NCI-H524 treated with DMSO at 0.1 percent for 48 hours (cell line): ENCODE results near the gene ABLIM1.

Source experiments
- DNase-seq: peaks from one replicate; lab custom pipeline; 2025; lab: John Stamatoyannopoulos, UW

Gene ABLIM1

DNA sequence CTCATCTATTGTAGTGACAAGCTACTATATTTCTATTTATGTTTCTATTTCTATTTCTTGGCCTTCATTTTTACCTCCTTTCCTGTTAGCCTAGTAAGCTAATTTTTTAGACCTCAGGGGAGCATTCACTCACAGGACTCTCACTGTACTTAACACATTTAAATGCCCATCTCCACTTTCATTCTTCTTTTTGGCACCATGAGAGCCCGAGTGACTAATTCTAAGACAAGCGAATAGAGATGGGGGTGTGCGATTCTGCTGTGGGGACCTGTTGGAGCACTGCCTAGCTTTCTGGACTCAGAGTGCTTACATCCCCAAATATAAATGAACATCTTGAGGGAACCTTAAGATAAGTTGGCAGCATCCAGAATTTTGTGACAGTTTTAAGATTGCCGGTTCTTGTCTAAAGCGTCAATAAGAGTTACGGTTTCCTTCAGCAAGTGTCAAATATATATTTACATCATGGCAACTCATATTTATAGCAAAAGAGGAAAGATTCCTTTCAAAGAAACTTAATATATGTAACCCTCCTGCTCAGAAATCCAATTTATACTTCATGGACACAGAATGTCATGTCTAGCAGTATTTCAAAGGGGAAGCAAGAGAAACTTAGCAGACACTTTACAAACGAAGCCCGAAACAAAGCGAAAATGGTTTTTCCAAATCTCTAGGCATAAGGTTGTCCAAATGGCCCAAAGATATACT lies 199.7 kb downstream of the ABLIM1 start:
- no peak for DNase-seq

DNA sequence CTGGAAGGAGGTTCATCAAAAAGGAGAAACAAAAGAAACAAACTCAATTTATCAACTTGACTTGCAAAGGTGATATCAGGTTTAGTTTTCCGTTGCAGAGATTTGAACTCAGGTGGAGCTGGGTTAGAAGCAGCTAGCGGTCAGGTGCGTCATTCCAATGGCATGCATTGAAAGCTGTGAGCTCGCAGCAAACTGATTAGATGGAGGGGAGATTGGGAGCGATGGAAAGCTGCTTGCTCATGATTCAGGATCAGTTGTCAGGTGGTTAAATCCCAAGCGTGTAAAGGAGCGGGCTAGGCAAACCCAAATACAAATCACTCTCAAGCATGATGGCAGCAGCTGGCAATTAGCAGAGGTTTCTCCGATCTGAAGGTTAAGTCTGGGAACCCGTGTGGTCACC lies 204.5 kb downstream of the ABLIM1 start:
- no peak for DNase-seq

DNA sequence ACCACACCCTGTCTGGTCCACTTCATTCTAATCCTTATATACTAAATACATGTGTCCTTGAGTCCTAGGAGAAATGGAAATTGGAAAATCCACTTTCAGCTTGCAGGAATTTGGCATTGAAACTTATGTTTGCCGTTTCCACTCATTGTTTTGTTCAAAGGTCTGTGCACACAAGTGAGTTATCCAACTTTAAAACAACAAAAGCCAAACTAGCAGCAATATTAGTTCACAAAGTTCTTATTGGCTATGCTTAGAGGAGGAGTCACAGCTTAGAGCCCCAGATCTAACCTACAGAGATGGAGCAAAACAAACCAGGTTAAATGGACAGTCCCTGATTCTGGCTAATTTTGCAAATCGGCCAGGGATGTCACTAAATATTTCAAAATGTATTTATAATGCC lies 209.2 kb downstream of the ABLIM1 start:
- DNase-seq: no peak

DNA sequence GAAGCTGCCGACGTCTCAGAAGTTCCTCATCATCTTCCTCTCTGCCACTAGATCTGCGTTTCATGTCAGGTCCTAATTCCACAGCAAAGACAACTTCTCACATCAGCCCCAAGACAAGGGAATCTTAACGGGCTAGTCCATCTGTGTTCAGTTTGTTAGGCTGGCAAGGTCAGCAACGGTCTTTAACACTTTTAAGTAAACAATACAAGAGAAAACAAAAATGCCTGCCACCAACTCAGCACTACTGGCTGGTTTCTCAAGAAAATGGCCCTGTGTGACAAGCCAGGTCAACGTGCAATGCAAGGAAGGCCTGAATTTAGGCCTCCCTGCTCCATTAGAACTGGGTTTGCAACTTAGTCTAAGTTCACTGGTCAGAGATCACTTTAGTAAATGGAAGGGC lies 212.7 kb downstream of the ABLIM1 start:
- no peak for DNase-seq

DNA sequence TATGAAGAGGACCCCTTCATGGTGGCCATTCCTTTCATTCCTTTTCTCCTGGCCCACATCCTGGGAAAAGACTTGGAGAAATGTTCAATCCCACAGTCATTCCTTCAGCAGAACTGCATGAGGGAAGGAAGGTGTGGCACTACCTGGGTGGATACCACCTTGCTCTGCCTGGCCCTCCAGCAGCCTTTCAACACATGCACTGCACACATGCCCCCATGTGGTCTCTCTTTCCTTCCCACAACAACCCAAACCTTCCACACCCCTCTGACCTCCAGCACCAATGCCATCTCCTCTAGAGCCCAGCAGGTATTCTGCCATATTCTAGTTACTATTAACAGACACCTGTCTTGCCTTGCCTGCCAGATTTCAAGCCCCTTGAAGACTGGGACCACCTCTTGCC lies 213.3 kb downstream of the ABLIM1 start:
- no peak for DNase-seq

DNA sequence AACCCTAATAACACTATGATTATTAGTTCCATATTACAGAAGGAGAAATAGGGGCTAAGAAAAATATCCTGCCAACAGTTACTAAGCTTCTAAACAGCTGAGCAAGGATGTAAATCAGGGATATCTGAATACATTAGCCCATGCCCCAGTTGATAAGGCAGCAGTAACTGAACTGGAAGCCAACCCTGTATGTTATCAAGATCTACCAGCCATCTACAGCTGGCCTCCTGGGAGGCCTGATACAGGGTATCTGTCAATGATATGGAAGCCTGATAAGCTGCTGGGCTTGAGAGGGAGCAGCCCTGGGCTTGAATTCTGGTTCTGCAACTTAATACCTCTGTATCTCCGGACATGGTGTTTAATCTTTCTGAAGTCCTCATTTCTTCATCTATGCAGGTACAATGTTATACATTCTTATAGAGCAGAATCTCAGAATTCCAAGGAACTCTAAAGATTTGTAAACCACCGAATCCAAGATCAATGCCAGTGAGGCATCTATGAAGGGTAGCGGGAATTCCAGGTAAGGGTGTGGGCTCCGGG lies 215.9 kb downstream of the ABLIM1 start:
- DNase-seq: no peak

DNA sequence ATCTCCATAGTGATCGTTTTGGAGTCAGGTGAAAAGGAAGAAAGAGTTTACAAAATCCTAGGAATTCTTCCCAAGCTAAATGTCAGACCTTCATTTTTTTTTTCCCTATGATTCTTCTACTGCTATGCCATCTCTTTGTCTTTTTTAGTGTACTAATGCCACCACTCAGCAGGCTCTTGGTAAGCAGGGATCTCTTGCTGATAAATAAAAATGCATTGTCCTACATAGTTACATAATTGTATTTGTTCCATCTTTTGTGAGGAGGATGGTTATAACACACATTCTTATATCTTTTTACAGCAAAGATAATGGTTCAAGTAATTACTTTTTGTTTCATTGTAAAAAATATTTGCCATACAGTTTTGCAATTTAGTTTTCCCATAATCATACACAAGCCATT lies 217.0 kb downstream of the ABLIM1 start:
- DNase-seq: no peak

DNA sequence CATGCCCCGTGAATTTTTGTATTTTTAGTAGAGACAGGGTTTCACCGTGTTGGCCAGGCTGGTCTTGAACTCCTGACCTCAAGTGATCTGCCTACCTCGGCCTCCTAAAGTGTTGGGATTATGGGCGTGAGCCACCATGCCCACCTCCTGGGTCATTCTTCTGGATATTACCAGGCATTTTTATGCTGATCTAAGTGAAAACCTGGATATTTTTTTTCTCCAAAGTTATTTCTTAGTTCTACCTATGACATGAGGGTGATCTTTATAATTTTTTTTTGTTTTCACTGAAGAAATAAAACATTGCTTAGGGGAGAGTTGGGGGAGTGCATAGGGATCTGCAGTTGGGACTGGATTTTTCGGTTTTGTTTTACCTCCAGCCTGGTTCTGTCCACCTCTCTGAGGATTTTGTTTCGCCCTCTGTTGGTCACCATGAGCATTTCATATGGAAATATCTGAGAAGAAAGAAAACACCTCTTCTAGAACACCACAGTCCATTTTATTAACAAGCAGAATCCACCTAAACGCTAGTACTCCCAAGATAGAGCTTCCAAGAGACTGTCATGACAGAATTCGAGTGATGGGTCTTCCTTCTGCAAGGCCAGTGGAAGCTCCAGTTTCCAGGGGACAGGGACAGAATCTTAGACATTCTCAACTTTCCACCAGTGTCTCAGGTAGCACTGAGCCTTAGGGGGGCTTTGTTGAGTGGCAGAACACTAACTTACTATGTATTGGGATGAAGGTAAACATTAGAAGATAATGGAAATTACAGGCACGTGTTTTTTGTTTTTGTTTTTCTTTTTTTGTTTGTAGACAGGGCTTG lies 220.4 kb downstream of the ABLIM1 start:
- DNase-seq: no peak

DNA sequence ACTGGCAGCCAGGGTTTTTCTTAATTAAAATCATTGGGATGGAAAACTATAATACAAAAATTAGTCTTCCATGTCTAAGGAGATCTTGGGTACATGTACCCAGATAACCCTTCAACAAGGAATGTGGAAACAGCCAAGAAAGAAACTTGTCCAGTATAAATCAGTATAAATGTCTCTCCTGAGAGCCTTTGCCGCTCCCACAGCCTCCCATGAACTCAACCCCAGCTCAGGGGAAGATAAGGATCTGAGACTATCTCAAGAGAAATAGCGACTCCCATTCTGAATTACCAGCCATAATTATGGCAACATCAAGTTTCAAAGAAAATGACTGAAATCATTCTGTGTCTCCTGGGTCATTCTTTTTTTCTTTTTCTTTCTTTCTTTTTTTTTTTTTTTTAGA lies 221.1 kb downstream of the ABLIM1 start:
- DNase-seq: no peak

DNA sequence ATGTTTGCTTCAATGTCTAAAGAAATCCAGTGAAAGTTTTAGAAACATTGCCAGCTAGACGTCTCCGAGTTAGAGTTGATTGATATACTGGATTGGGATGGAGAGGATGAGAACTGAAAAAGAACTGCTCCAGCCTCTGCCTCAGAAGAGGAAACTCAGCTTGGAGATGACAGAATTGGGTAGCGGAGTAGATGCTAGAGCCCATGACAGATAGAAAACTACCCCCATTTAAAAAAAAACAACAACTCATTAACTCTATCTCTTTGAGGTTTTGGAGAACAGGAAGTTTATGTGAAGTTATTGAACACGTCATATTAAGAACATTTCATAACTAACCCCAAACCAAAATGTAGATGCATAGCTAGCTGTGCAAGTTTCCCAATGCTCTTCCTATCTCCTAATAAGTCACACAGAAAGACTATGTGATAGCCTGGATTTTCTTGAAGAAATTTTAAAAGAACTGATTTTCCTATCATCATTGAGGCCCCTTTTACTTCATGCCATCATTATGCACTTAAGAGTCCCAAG lies 225.4 kb downstream of the ABLIM1 start:
- no peak for DNase-seq

DNA sequence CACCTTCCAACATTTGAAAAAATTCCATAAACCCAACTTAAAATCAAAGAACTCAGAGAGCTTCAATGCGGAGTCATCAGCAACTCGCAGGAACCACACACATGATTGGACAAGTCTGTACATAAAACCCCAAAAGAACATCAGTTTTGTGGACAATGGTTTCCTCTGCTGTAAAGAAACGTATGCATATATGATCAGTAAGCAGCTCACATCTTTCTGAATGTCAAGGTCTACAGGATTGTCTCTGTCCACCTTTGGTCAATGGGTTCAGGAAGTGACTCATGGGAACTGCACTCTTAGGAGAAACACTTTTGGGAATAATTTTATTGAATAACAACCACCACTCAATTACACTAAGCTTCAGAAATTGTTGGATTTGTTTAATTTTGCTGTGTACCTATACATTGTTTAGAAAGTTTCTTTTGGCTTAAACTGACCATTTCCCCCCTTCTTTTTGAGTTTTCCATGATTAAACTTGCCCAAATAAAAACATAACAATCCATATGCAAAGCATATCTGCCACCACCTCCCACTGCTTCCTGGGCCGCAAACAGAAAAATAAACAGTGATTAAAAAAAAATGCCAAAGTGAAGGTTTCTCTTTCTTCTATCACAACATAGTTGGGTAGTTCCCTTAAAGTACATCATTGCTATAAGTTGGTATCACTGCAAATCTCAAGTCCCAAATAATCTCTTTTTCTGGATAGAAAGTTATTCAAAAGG lies 226.5 kb downstream of the ABLIM1 start:
- no peak for DNase-seq

DNA sequence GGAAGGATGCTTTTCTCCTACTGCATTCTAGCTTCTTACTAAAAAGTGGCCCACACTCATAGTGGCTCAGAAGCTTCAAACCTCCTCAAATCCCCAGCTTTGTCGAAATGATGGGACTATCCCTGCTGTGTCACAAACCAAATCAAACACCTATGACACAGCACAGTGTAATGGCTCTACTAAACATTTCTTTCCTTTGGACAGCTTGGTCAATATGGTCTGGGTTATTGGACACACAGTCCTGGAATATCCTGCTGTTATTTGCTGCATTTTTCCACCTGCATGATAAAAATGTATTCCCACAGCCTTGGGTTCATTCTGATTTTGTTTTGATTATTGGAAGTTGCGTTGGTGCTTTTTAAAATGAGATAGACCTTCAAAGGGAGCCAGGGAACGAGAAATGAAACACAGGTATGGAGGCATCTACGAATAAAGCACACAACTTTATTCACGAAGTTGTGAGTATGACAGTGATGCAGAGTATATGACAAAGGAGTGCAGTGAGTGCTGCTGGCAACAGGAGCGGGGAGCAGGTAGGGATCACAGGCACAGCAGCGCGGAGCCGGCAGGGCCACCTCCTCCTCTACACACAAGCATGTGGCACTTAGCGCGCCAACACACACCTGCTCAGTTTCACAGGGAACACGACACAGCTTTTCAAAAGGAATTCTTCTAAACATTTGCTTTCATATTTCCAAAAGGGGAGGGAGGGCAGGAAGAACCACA lies 227.2 kb downstream of the ABLIM1 start:
- no peak for DNase-seq

DNA sequence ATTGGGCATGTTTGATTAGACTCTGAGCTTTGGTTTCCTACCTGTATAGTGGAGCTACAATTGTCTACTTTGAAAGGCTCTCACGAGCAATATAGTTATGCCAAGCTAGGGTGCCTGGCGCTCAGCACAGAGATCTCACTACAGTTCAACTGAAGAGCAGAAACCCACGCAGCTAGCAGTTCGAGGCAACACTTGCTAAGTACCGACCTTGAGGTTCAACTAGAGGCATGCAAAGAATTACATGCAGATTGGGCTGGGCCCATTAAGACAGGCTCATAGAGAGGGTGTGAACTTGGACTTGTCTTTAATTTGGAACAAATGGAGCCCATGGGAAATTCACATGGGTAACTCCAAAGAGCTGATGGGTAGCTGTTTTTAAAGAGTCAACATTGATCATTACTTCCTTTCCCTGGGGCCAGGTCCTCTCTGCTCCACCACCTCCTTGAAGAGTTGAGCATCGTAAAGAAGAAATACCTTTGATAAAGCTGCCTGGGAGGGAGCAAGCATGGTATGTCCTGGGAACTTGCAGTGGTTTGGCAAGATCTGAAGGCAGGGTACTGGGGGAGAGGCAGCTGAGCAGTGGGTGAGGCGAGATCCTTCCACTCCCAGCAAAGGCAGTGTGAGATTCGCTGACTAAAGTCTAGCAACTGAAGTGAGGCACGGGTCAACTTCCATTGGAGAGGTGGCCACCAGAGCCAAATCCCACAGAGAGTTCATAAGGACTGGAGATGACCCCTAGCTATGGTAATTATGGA lies 228.3 kb downstream of the ABLIM1 start:
- no peak for DNase-seq

DNA sequence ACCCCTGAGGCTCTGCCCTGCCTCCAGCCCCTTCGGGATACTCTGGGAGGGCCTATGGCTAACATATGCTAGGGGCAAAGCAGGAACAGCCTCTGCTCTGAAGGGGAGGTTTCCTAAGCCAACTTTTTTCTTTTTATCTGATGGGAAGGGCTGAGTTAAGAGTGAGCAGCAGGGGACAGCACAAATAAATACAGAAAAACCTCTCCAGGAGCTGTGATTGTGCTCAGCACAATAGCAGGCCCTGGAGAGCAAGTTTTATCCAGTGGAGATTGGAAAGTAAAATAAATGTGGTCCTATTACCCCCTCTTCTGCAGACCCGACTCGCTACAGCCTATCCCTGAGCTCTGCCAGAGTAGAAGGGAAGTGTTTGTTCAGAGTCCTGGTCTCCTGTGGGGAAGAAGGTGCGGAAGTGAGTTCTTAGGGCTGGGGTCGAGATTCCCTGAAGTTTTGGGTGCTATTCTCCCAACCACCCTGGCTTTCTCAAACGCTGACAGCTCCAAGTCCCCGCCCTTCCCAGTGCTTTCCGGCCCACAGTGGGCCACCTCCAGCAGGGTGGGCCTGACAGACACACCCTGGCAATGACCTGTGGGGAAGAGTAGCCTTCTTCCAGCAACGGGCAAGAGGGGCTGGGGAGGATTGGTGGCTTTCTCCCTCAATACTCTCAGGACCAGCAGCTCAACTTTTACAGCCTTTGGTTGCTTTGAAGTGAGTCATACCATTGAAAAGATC lies 230.8 kb downstream of the ABLIM1 start:
- no peak for DNase-seq

DNA sequence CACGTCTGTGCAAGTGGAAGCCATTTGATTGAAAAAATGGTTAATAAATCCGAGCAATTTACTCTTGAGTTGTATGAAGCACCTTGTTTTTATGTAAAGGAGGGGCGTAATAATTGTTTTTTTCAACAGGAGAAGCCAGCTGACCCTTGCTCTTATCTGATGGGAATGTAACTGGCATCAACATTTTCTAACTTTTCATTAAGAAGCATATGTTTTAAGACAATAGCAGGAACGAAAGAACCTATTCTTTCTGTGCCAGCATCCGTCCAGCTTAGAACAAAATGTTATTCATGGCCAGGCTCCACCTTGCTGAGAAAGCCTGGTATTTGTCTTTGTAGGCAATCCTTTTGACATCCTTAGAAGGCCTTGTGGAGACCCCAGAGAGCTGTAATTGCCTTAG lies 231.6 kb downstream of the ABLIM1 start:
- no peak for DNase-seq

DNA sequence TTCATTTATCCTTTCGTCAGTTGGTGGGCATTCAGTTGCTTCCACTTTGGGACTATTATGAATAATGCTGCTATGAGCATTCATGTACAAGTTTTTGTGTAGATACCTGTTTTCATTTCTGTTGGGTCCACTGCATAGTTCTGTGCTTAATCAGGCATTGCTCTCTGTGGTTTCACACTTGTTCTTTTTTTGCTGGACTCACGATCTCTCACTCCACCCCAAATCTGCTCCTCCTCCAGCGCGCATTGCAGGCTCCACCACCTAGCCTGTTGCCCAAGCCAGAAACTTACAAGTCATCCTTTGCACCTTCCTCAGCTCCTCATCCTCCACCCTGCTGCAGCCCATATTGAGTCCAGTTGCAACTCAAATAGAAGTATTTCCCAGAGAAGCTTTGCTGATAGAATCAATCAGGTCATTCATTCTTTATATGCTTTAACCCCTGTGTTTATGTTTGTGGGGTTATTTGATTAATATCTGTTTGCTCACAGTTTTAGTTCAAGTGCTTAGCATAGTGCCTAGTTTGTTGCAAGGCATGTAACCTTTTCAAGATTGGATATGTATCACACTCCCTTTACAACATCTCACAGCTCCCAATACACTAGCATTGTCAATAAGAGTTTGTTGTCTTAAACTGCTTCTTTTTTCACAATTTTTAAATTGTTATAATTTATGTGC lies 237.1 kb downstream of the ABLIM1 start:
- no peak for DNase-seq

DNA sequence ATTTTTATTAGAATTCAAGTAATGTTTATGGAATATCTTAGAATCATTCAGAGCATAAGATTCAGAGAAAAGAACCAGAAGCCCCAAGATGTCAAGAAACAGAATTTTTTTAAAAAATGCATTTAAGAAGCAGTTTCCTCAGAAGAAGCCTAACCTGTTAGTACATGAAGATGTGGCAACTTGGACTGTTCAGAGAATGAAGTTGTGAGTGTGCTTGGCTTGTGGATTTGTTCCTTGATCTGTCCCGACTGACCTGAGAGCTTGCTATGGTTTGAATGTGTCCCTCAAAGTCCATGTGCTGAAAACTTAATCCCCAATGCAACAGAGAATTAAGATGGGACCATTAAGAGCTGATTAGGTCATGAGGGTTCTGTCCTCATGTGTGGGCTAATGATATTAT lies 240.0 kb downstream of the ABLIM1 start:
- DNase-seq: no peak

DNA sequence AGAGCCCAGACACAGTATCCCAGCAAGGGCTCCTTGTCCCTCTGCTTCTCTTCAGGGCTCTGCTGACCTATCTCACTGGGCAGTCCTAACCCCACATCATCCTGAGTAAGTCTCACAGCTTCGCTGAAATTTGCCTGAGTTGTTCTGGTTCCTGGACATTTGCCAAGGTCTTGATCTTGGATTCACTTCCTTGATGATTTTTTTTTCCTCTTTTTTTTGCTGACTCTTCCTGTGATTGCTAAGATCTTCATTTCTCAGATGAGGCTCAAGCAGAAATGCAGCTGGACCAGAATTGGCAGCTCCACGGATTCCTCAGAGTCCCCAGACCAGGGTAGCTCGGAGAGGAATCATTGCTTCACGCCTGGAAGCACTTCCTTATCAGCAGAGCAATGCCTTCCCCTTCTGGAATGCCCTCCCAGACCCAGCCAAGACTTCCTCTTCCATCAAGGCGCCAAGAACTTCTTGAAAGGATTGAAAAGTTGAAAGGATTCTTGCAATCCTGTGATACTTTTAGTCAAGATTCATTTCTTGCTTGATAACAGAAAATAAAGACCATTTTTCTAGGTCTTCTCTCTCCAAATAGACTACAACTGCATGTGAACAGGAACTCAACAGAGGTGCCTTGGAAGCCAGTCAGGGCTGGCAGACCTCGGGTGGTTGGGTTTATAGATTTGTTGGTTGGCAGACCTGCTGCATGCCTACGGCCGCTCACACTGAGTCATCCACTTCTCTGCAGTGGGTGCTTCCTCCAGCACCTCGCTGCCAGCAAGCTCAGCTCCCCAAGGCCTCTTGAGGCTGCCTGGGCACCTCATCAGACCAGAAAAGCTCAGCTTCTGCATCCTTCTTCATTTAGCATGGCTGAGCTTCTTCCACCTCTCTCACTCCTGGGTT lies 244.9 kb downstream of the ABLIM1 start:
- DNase-seq: no peak

DNA sequence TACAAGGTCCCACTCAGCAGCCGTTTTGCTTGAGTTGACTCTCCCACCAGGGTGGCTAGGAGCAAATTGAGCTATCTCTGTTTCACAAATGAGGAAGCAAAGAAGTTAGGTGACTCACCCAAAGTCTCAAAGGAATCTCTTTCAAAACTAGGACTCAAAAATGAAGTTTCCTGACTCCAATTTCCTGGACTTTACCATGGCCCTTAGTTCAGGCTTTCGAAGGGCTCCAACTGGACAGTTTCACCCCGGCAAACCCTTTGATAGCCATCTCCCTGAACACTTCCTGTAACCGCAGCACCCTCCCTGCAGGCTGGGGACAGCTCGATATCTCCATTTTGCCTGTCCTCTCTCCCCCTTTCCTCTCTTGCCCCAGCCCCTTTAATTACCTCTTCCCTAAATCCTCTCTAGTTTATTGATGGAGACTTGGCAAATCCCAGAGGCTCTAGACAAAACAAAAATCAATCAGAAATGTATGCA lies 249.1 kb downstream of the ABLIM1 start:
- DNase-seq: no peak
